ENCODE data around the gene ADAMTS12.

DNA sequence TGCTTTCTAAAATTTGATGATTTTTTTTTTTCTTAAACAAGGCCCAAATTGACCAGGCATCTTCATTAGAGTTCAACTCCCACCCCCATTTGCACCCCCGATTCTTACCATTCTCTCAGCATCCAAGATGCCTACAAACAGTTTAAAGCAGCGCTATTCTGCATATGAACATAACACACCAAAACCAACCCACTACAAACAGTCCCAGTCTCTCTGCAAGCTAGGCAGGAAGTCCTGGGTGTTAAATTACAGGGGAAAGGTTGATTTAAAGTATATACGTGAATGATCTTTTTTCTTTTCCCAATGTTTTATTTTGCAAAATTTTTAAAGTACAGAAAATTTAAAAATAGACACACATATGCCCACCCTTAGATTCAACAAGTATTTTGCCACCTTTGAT, 127.0 kb downstream of the ADAMTS12 start:
- no peak for TF ChIP-seq EZH2 (IDR thresholded peaks at IDR 0.05; ENCODE audit: borderline replicate concordance, low read length)
- no peak for TF ChIP-seq CTCF (conservative IDR thresholded peaks at IDR 0.05 in 1 of 2, IDR thresholded peaks at IDR 0.05 in 1 of 2; ENCODE audit: extremely low read depth in 1 of 2, insufficient read depth in 1 of 2, low read depth in 1 of 2, low read length in 2 of 2)
